K562 (cell line): ENCODE results near the gene LRCOL1. TPM values are rescaled to one million over a fixed set of nuclear protein-coding genes. Genes with fewer than 3 reads are reported as not detected.
A peak's percentile ranks its signal among the peaks of the same experiment; 100 is the strongest.

Experiments
- ARID4B ChIP-seq: sonication (generic); formaldehyde crosslinking; IDR thresholded peaks from 2 replicates; pipeline ENCODE4 v1.8.0; 2022; ENCODE audit warnings: mild to moderate bottlenecking, missing genetic modification reagents
- CHD2 ChIP-seq: IDR thresholded peaks from 2 replicates; pipeline ENCODE4 v1.6.1; 2011; ENCODE audit warnings: low read depth, low read length
- GABPB1 ChIP-seq: sonication (generic); formaldehyde crosslinking; IDR thresholded peaks from 2 replicates; pipeline ENCODE4 v1.8.0; 2022; ENCODE audit warnings: mild to moderate bottlenecking, missing genetic modification reagents
- IFI16 ChIP-seq: fragments of 250-450 bp; sonication (Bioruptor Pico); IDR thresholded peaks from 2 replicates; pipeline ENCODE4 v2.1.2; 2022; ENCODE audit warnings: mild to moderate bottlenecking, inconsistent platforms
- RBBP5 ChIP-seq: fragments of 200-600 bp; sonication (generic); IDR thresholded peaks from 2 replicates; pipeline ENCODE4 v1.6.1; 2012; ENCODE audit warnings: borderline replicate concordance, mild to moderate bottlenecking, low read length, control low read depth, inconsistent platforms; ENCODE audit not compliant: insufficient read depth, poor library complexity, severe bottlenecking
- RNF2 ChIP-seq: sonication (generic); IDR thresholded peaks from 2 replicates; pipeline ENCODE4 v1.6.1; 2016
- SAP30 ChIP-seq: fragments of 200-600 bp; sonication (generic); IDR thresholded peaks from 2 replicates; pipeline ENCODE4 v1.6.1; 2012; ENCODE audit warnings: borderline replicate concordance, low read depth, mild to moderate bottlenecking, moderate library complexity, low read length, control low read depth, inconsistent platforms; ENCODE audit not compliant: insufficient read depth, poor library complexity, severe bottlenecking
- SMAD2 ChIP-seq: fragments of 150-350 bp; IDR thresholded peaks from 2 replicates; pipeline ENCODE4 v1.6.1; 2014; ENCODE audit warnings: low read depth, mild to moderate bottlenecking, low read length
- SMARCE1 ChIP-seq: fragments of 450-650 bp; IDR thresholded peaks from 2 replicates; pipeline ENCODE4 v1.7.1; 2016; ENCODE audit warnings: mild to moderate bottlenecking
- SP2 ChIP-seq: IDR thresholded peaks from 2 replicates; pipeline ENCODE4 v1.6.1; 2011; ENCODE audit warnings: mild to moderate bottlenecking, low read depth, low read length, moderate library complexity; ENCODE audit not compliant: poor library complexity, severe bottlenecking; ENCODE audit errors: extremely low read depth
- TCF3 ChIP-seq: sonication (generic); formaldehyde crosslinking; IDR thresholded peaks from 2 replicates; pipeline ENCODE4 v1.4.0; 2020; ENCODE audit warnings: mild to moderate bottlenecking, missing genetic modification reagents
- ZNF655 ChIP-seq: fragments of 250-450 bp; sonication (Bioruptor Pico); IDR thresholded peaks from 2 replicates; pipeline ENCODE4 v1.5.0; 2021
- ZNF830 ChIP-seq: fragments of 250-450 bp; sonication (Bioruptor Pico); IDR thresholded peaks from 2 replicates; pipeline ENCODE4 v1.5.0; 2021; ENCODE audit warnings: mild to moderate bottlenecking
- polyA plus RNA-seq, 8 experiments: library from polyadenylated mRNA; depleted of rRNA in 4 of 8; stranded (reverse) in 5 of 8; unstranded in 3 of 8; fragments of >200 nt; fragmentation: Nextera tagmentation in 2 of 8; fragmentation: Illumina TruSeq in 1 of 8; extraction: Ambion mirVana in 2 of 8; extraction: Trizol in 1 of 8; gene quantifications; 2 replicates each; pipeline versions ENCODE4 v1.2.1 to v1.2.3, GENCODE V29; 2011 to 2014; ENCODE audit warnings: inconsistent platforms in 1 of 8, missing spikeins in 1 of 8
- total RNA-seq, 7 experiments: library from RNA; depleted of rRNA in 6 of 7; stranded (reverse); fragments of >200 nt in 6 of 7; fragmentation: Illumina TruSeq in 2 of 7; extraction: Trizol in 2 of 7; gene quantifications; 2 replicates each; pipeline versions ENCODE4 v1.2.1 to v1.2.3, GENCODE V29; 2011 to 2021; ENCODE audit warnings: low replicate concordance in 1 of 7
- TF ChIP-seq, protein P1 (sequence below): fragments of 450-650 bp; formaldehyde crosslinking; IDR thresholded peaks from 2 replicates; pipeline ENCODE4 v1.4.0; 2020; ENCODE audit warnings: mild to moderate bottlenecking, moderate library complexity
- TF ChIP-seq, protein P2 (sequence below): fragments of 250-450 bp; sonication (Bioruptor Pico); IDR thresholded peaks from 2 replicates; pipeline ENCODE4 v1.8.0; 2022; ENCODE audit warnings: inconsistent platforms
- TF ChIP-seq, protein P3 (sequence below): sonication (generic); formaldehyde crosslinking; IDR thresholded peaks from 2 replicates; pipeline ENCODE4 v1.8.1; 2023; ENCODE audit warnings: mild to moderate bottlenecking, missing genetic modification reagents

LRCOL1 gene
- total and polyA plus RNA-seq, 9 of the 15 experiments (the other 6 are each of a cell fraction or from before 2014, with no cell fraction given) = not detected

DNA sequence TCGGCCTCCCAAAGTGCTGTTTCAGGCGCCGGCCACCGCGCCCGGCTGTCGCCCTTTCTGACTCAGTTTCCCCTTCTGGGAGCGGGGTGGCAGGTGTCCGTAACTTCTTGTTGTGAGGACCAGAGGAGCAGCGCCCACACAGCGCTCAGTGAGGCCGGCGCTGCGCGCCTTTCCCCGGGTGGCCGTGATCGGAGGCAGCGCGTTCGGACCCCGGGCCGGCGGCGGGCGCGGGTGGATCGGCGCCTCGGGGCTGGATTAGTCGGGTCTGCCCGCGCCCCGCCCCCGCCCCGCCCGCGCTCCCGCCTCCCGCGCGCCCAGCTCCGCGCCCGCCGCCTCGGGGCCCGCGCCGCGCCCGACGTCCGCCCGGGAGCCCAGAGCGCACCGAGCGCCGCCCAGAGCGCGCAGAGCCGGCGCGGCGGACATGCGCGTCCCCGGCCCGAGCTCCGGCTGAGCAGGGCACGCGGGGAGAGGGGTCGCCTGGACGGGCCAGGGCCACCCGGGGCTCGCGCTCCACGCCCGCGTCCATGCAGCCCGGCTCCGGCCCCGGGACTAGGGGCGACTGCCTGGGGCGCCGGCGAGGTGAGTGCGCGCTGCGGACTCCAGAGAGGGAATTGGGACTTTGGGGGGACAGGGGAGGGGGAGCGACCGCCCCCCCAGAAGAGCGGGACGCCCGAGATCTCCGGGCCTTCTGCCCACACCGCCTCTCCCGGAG is 50.6 kb downstream of the LRCOL1 start (continued):
- TF ChIP-seq ARID4B (CRISPR knock-in tag) (peak; percentile 53), GABPB1 (CRISPR knock-in tag) (no peak), IFI16 (CRISPR knock-in tag) (no peak), SMARCE1 (no peak), CHD2 (no peak), TCF3 (CRISPR knock-in tag) (no peak), SMAD2 (no peak), ZNF655 (CRISPR knock-in tag) (no peak), RNF2 (no peak), SP2 (no peak), SAP30 (peak; percentile 38), RBBP5 (peak; percentile 38), ZNF830 (no peak)
- TF ChIP-seq, protein P1, sequence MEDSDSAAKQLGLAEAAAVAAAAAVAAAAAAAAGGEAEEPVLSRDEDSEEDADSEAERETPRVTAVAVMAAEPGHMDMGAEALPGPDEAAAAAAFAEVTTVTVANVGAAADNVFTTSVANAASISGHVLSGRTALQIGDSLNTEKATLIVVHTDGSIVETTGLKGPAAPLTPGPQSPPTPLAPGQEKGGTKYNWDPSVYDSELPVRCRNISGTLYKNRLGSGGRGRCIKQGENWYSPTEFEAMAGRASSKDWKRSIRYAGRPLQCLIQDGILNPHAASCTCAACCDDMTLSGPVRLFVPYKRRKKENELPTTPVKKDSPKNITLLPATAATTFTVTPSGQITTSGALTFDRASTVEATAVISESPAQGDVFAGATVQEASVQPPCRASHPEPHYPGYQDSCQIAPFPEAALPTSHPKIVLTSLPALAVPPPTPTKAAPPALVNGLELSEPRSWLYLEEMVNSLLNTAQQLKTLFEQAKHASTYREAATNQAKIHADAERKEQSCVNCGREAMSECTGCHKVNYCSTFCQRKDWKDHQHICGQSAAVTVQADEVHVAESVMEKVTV = no peak
- TF ChIP-seq, protein P2, sequence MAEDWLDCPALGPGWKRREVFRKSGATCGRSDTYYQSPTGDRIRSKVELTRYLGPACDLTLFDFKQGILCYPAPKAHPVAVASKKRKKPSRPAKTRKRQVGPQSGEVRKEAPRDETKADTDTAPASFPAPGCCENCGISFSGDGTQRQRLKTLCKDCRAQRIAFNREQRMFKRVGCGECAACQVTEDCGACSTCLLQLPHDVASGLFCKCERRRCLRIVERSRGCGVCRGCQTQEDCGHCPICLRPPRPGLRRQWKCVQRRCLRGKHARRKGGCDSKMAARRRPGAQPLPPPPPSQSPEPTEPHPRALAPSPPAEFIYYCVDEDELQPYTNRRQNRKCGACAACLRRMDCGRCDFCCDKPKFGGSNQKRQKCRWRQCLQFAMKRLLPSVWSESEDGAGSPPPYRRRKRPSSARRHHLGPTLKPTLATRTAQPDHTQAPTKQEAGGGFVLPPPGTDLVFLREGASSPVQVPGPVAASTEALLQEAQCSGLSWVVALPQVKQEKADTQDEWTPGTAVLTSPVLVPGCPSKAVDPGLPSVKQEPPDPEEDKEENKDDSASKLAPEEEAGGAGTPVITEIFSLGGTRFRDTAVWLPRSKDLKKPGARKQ (CRISPR knock-in tag) = no peak
- TF ChIP-seq, protein P3, sequence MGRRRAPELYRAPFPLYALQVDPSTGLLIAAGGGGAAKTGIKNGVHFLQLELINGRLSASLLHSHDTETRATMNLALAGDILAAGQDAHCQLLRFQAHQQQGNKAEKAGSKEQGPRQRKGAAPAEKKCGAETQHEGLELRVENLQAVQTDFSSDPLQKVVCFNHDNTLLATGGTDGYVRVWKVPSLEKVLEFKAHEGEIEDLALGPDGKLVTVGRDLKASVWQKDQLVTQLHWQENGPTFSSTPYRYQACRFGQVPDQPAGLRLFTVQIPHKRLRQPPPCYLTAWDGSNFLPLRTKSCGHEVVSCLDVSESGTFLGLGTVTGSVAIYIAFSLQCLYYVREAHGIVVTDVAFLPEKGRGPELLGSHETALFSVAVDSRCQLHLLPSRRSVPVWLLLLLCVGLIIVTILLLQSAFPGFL = no peak
